GM23248 (cell line): ENCODE results near the gene PTPRO. TPM values are rescaled to one million over a fixed set of nuclear protein-coding genes. Genes with fewer than 3 reads are reported as not detected.
A peak's percentile ranks its signal among the peaks of the same experiment; 100 is the strongest.

Experiments
- DNase-seq: peaks from one replicate; pipeline ENCODE4 v3.0.0-alpha.2; 2015
- H2AFZ ChIP-seq: fragments of 200-600 bp; sonication (generic); 2 replicates; pipeline ENCODE4 v1.6.1; 2016; ENCODE audit warnings: antibody characterized with exemption
- H3F3A ChIP-seq: fragments of 200-600 bp; sonication (generic); 2 replicates; pipeline ENCODE4 v1.6.1; 2016; ENCODE audit warnings: mild to moderate bottlenecking, antibody characterized with exemption, mixed run types; ENCODE audit not compliant: insufficient read depth
- H3K27ac ChIP-seq: fragments of 200-600 bp; sonication (generic); 2 replicates; pipeline ENCODE4 v1.5.1; 2016; ENCODE audit warnings: mild to moderate bottlenecking
- H3K27me3 ChIP-seq: fragments of 200-600 bp; sonication (generic); replicated peaks from 2 replicates; pipeline ENCODE4 v1.6.1; 2016; ENCODE audit warnings: mild to moderate bottlenecking; ENCODE audit not compliant: insufficient read depth
- H3K36me3 ChIP-seq: fragments of 200-600 bp; sonication (generic); 2 replicates; pipeline ENCODE4 v1.6.1; 2016; ENCODE audit warnings: low read depth, mild to moderate bottlenecking
- H3K4me1 ChIP-seq: fragments of 200-600 bp; sonication (generic); 2 replicates; pipeline ENCODE4 v1.6.1; 2016; ENCODE audit warnings: mild to moderate bottlenecking; ENCODE audit not compliant: insufficient read depth
- H3K4me2 ChIP-seq: fragments of 200-600 bp; sonication (generic); one replicate; pipeline ENCODE4 v1.6.1; 2016; ENCODE audit warnings: mild to moderate bottlenecking; ENCODE audit not compliant: unreplicated experiment
- H3K4me3 ChIP-seq: fragments of 200-600 bp; sonication (generic); 2 replicates; pipeline ENCODE4 v1.5.1; 2016; ENCODE audit warnings: mild to moderate bottlenecking
- H3K79me2 ChIP-seq: fragments of 200-600 bp; sonication (generic); 2 replicates; pipeline ENCODE4 v1.6.1; 2016; ENCODE audit warnings: mild to moderate bottlenecking; ENCODE audit not compliant: insufficient read depth
- H3K9ac ChIP-seq: fragments of 200-600 bp; sonication (generic); 2 replicates; pipeline ENCODE4 v1.6.1; 2016; ENCODE audit warnings: mild to moderate bottlenecking
- H3K9me2 ChIP-seq: fragments of 200-600 bp; sonication (generic); 2 replicates; pipeline ENCODE4 v1.6.1; 2016; ENCODE audit warnings: mixed run types, mild to moderate bottlenecking, moderate library complexity; ENCODE audit not compliant: insufficient read depth
- H3K9me3 ChIP-seq: fragments of 200-600 bp; sonication (generic); one replicate; pipeline ENCODE4 v1.6.1; 2017; ENCODE audit warnings: low read depth
- H4K20me1 ChIP-seq: fragments of 200-600 bp; sonication (generic); 2 replicates; pipeline ENCODE4 v1.6.0; 2016; ENCODE audit not compliant: insufficient read depth
- EZH2 ChIP-seq: fragments of 200-600 bp; sonication (generic); IDR thresholded peaks from 2 replicates; pipeline ENCODE4 v1.6.1; 2018; ENCODE audit warnings: antibody characterized with exemption, mild to moderate bottlenecking; ENCODE audit not compliant: insufficient read depth, poor library complexity, severe bottlenecking
- EZH2phosphoT487 ChIP-seq: fragments of 200-600 bp; sonication (generic); IDR thresholded peaks from 2 replicates; pipeline ENCODE4 v1.6.1; 2018; ENCODE audit warnings: antibody characterized with exemption, moderate library complexity, mild to moderate bottlenecking, low read depth; ENCODE audit not compliant: insufficient read depth
- WGBS, 2 experiments: methylation state at CpG; one replicate each; pipeline ENCODE4 v1.1.6; 2015 to 2017; ENCODE audit warnings: low lambda C conversion rate in 2 of 2, low coverage in 1 of 2; ENCODE audit errors: missing lambda C conversion rate in 2 of 2; 5-methylcytosine and 5-hydroxymethylcytosine counted together
- in situ Hi-C: fragments of 300-500 bp; cut with MboI; formaldehyde crosslinking; loops from 2 replicates; pipeline ENCODE4 v1.15.0; 2020
- polyA plus RNA-seq: library from polyadenylated mRNA; unstranded; fragments of >200 nt; fragmentation: Nextera tagmentation; extraction: Ambion mirVana; gene quantifications from 2 replicates; pipeline ENCODE4 v1.2.1, GENCODE V29; 2016
- total RNA-seq: library from RNA; depleted of rRNA; stranded (reverse); fragments of >200 nt; shearing (Covaris generic); gene quantifications from 2 replicates; pipeline ENCODE4 v1.2.3, GENCODE V29; 2014

The PTPRO gene
- total and polyA plus RNA-seq, 2 experiments from 2014 or later, result 0.22 to 0.24 TPM

DNA sequence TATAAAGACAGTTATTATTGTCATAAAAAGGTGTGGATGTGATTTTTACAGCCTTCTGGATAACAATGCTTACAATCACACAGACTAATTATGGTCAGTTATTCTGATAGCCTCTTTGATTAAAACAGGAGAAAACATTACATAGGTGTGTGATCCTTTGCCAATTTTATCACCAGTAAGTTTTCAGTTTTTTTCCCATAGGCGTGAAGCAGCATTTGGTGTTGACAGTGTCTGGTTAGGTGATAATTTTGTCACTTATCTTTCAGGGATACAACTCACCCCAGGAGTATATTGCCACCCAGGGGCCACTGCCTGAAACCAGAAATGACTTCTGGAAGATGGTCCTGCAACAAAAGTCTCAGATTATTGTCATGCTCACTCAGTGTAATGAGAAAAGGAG lies 258.1 kb downstream of the PTPRO start:
- H3K9me2 ChIP-seq, result no peaks in the 10 kb centered on the region
- TF ChIP-seq EZH2, result no peak
- no peak for TF ChIP-seq EZH2phosphoT487
- no peaks in the 10 kb centered on the region for H3K27me3 ChIP-seq

DNA sequence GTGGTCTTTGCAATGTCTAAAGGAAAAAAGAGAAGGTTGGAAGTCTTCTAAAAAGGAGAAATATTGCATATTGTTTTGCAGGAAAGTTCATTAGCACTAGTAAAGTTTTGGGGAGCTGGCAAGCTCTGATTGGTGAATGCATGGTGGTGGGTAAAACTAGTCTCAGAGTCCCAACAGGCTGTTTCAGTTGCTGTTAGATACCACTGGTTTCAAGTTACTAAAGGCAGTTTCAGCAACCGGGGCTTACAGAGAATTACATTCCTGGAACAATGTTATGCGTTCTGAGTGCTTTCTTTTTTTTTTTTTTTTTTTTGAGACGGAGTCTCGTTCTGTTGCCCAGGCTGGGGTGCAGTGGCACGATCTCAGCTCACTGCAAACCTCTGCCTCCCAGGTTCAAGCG lies 258.7 kb downstream of the PTPRO start:
- Histone ChIP-seq H3K4me2 (no peak overlapping the region), H3K4me1 (no peaks in the 10 kb centered on the region), H3K9ac (no peak overlapping the region), H2AFZ (0 out of 2 replicates have a peak overlapping the region, but pooled peaks have one; percentile 12), H3K27ac (no peak overlapping the region), H3F3A (no peaks in the 10 kb centered on the region), H4K20me1 (no peaks in the 10 kb centered on the region), H3K79me2 (no peaks in the 10 kb centered on the region), H3K4me3 (no peak overlapping the region), H3K27me3 (no peaks in the 10 kb centered on the region), H3K36me3 (no peaks in the 10 kb centered on the region), H3K9me3 (no peaks in the 10 kb centered on the region), H3K9me2 (no peaks in the 10 kb centered on the region)
- WGBS, 2 experiments, result 42 to 43% methylated on average over 4 to 6 of the region's 6 CpGs
- TF ChIP-seq EZH2 (no peak), EZH2phosphoT487 (no peak)
- in situ Hi-C loops, result no loop called here
- DNase-seq, result no peak

More for the DNA sequence above, 258.1 kb downstream of the PTPRO start:
- Histone ChIP-seq H3K4me1 (no peaks in the 10 kb centered on the region), H3K9ac (no peak overlapping the region), H2AFZ (0 out of 2 replicates have a peak overlapping the region, but pooled peaks have one; percentile 12), H3K9me3 (no peaks in the 10 kb centered on the region), H3K27ac (no peak overlapping the region), H3K79me2 (no peaks in the 10 kb centered on the region), H4K20me1 (no peaks in the 10 kb centered on the region), H3K4me2 (no peak overlapping the region), H3K36me3 (no peaks in the 10 kb centered on the region), H3F3A (no peaks in the 10 kb centered on the region), H3K4me3 (no peak overlapping the region)
- WGBS, 2 experiments, result 56 to 67% methylated on average over 1 of the region's 1 CpG
- in situ Hi-C loops, result no loop called here
- no peak for DNase-seq

DNA sequence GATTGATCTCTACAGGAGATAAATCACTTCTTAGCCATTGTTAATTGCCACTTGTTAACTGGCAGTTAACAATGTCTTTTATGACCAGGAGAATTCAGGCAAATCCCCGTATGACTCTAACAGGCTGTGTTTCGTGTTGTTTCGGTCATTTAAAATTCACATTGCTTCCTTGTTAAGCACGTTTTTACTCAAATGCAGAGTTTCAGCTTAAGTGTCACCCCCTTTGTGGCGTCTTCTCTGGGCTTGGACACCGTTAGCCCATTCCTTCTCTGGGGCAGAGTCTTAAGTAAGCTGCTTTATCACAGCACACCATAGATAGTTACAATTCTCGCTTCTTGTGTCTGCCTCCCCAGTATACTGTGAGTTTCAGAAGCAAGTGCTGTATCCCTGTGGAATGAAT lies 261.5 kb downstream of the PTPRO start:
- 55 to 61% methylated on average over 7 of the region's 7 CpGs for WGBS, 2 experiments
- Histone ChIP-seq H3K36me3 (no peaks in the 10 kb centered on the region), H3K4me3 (no peak overlapping the region), H3K4me2 (no peak overlapping the region), H3K27ac (no peak overlapping the region), H4K20me1 (no peaks in the 10 kb centered on the region), H3K9me2 (no peaks in the 10 kb centered on the region), H3F3A (no peaks in the 10 kb centered on the region), H3K79me2 (no peaks in the 10 kb centered on the region), H3K9ac (no peak overlapping the region), H3K4me1 (no peaks in the 10 kb centered on the region), H3K9me3 (no peaks in the 10 kb centered on the region), H2AFZ (peak overlapping the region; percentile 15; the same call in 1 of the 2 replicates), H3K27me3 (no peaks in the 10 kb centered on the region)
- TF ChIP-seq EZH2, result no peak
- no peak for TF ChIP-seq EZH2phosphoT487
- DNase-seq, result no peak
- in situ Hi-C loops, result no loop called here

DNA sequence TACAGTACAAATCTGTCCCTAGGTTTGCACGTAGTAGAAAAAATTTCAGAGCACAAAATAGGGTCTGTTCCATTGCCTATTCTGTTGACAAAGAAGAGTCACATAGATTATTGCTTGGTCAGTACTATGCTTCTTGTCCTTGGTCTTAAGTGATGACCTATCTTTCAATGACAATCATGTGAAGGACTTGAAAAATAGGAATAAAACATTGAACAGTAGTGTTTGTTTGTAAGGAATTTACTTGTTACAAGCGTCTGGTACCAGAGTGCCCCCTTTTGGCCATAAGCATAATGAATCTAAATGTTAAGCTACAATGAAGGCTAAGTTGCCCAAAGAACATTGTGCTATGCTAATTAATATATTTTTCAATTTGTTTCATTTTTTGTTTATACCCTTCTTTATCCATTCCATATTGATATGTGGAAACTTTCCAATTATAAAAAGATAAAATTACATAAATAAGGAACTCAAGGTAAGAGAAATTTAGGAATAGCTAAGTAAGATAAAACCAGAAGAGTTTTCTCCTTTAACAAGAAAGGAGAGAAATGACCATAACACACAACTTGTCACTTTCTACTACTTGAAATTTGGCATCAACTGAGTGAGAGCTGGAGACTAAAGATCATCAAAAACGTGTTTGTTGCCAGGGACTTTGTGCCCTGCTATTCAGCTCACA lies 262.2 kb downstream of the PTPRO start:
- Histone ChIP-seq H3K4me3 (no peak overlapping the region), H3K4me1 (no peaks in the 10 kb centered on the region), H3K79me2 (no peaks in the 10 kb centered on the region), H3F3A (no peaks in the 10 kb centered on the region), H2AFZ (no peak overlapping the region), H3K9me2 (no peaks in the 10 kb centered on the region), H3K36me3 (no peaks in the 10 kb centered on the region), H3K9me3 (no peaks in the 10 kb centered on the region), H3K27me3 (no peaks in the 10 kb centered on the region), H3K27ac (no peak overlapping the region), H4K20me1 (no peaks in the 10 kb centered on the region), H3K9ac (no peak overlapping the region), H3K4me2 (no peak overlapping the region)
- in situ Hi-C loops, result loop anchor here (5.0 kb wide), 1 partner anchor 52 kb away; no protein-coding TSS in a partner anchor
- TF ChIP-seq EZH2phosphoT487 (no peak), EZH2 (no peak)
- 33% methylated on average over 3 of the region's 3 CpGs for WGBS, 2 experiments
- peak; percentile 77 for DNase-seq
